ENCODE results near the gene NUDCD3.

The NUDCD3 gene

GRCh38 chr7:44415510-44415909, 74.9 kb downstream of the NUDCD3 start:
- Histone ChIP-seq H3K14ac (ENCODE audit: low read length) (no peak overlapping the region), H3K79me1 (ENCODE audit: low read length) (no peaks in the 10 kb centered on the region), H2AK5ac (ENCODE audit: low read length) (no peak overlapping the region), H3K27me3 (ENCODE audit: insufficient read depth, low read length) (no peaks in the 10 kb centered on the region), H3K36me3 (ENCODE audit: control insufficient read depth in 1 of 2, insufficient read depth in 2 of 2, low read length in 2 of 2) (peaks cover 0 to 5% of the 10 kb centered on the region in 2 experiments), H3K4me3 (ENCODE audit: low read depth, low read length) (no peak overlapping the region), H3K4me1 (ENCODE audit: control insufficient read depth in 1 of 2, insufficient read depth in 2 of 2, low read length in 2 of 2) (no peaks in the 10 kb centered on the region), H4K8ac (ENCODE audit: low read depth, low read length) (no peak overlapping the region), H2BK5ac (ENCODE audit: low read depth, low read length, poor library complexity) (no peak overlapping the region), H4K12ac (ENCODE audit: low read depth, low read length) (no peak overlapping the region), H3K23ac (ENCODE audit: low read length) (no peak overlapping the region), H3K79me2 (ENCODE audit: control insufficient read depth, insufficient read depth, low read length, poor library complexity) (no peaks in the 10 kb centered on the region), H2BK12ac (ENCODE audit: low read length) (no peak overlapping the region), H2AFZ (ENCODE audit: insufficient read depth, low read length, poor library complexity) (no peak overlapping the region), H3K9ac (ENCODE audit: low read length) (no peak overlapping the region), H3K27ac (ENCODE audit: low read depth, low read length) (no peak overlapping the region), H3K9me3 (ENCODE audit: insufficient read depth, low read depth, low read length) (no peaks in the 10 kb centered on the region), H4K91ac (ENCODE audit: low read depth, low read length) (no peak overlapping the region), H3K18ac (ENCODE audit: low read length) (no peak overlapping the region), H3K4ac (ENCODE audit: low read depth, low read length) (no peak overlapping the region), H2BK120ac (ENCODE audit: insufficient read depth, low read length, poor library complexity) (no peak overlapping the region), H3K4me2 (ENCODE audit: low read length) (no peak overlapping the region)
- DNase-seq, result peak; percentile 71 to 77
- no CpG with 5 or more reads among the region's 3 CpGs for WGBS (ENCODE audit: extremely low coverage, insufficient coverage, insufficient read length)

GRCh38 chr7:44415047-44415446, 75.4 kb downstream of the NUDCD3 start:
- Histone ChIP-seq H2AFZ (ENCODE audit: insufficient read depth, low read length, poor library complexity) (no peak overlapping the region), H3K9me3 (ENCODE audit: insufficient read depth, low read depth, low read length) (no peaks in the 10 kb centered on the region), H2BK120ac (ENCODE audit: insufficient read depth, low read length, poor library complexity) (no peak overlapping the region), H3K27me3 (ENCODE audit: insufficient read depth, low read length) (no peaks in the 10 kb centered on the region), H4K8ac (ENCODE audit: low read depth, low read length) (no peak overlapping the region), H3K4ac (ENCODE audit: low read depth, low read length) (no peak overlapping the region), H4K91ac (ENCODE audit: low read depth, low read length) (no peak overlapping the region), H3K79me1 (ENCODE audit: low read length) (no peaks in the 10 kb centered on the region), H3K14ac (ENCODE audit: low read length) (no peak overlapping the region), H3K79me2 (ENCODE audit: control insufficient read depth, insufficient read depth, low read length, poor library complexity) (no peaks in the 10 kb centered on the region), H4K12ac (ENCODE audit: low read depth, low read length) (no peak overlapping the region), H2BK12ac (ENCODE audit: low read length) (no peak overlapping the region), H2AK5ac (ENCODE audit: low read length) (no peak overlapping the region), H3K23ac (ENCODE audit: low read length) (no peak overlapping the region), H3K36me3 (ENCODE audit: control insufficient read depth in 1 of 2, insufficient read depth in 2 of 2, low read length in 2 of 2) (peaks cover 0 to 5% of the 10 kb centered on the region in 2 experiments), H3K4me2 (ENCODE audit: low read length) (no peak overlapping the region), H3K9ac (ENCODE audit: low read length) (no peak overlapping the region), H2BK5ac (ENCODE audit: low read depth, low read length, poor library complexity) (no peak overlapping the region), H3K27ac (ENCODE audit: low read depth, low read length) (no peak overlapping the region), H3K4me3 (ENCODE audit: low read depth, low read length) (no peak overlapping the region), H3K4me1 (ENCODE audit: control insufficient read depth in 1 of 2, insufficient read depth in 2 of 2, low read length in 2 of 2) (no peaks in the 10 kb centered on the region), H3K18ac (ENCODE audit: low read length) (no peak overlapping the region)
- peak; percentile 10 to 71 for DNase-seq
- no CpG with 5 or more reads among the region's 1 CpG for WGBS (ENCODE audit: extremely low coverage, insufficient coverage, insufficient read length)

DNA sequence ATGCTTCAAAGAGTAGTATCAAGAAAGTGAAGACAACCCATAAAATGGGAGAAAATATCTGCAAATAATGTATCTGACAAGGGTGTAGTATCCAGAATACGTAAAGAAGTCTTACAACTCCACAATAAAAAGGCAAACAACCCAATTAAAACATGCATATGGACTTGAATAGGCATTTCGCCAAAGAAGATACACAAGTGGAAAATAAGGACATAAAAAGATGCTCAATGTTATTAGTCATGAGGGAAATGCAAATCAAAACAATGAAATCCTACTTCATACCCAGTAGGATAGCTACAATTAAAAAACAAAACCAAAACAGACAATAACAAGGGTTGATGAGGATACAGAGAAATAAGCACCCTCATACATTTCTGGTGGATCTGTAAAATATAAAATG, 79.2 kb downstream of the NUDCD3 start:
- no peak overlapping the region for H3K4me3 ChIP-seq (ENCODE audit: low read depth, low read length)
- H4K91ac ChIP-seq (ENCODE audit: low read depth, low read length), result no peak overlapping the region
- no peaks in the 10 kb centered on the region for H3K79me2 ChIP-seq (ENCODE audit: control insufficient read depth, insufficient read depth, low read length, poor library complexity)
- no peaks in the 10 kb centered on the region for H3K9me3 ChIP-seq (ENCODE audit: insufficient read depth, low read depth, low read length)
- H2AFZ ChIP-seq (ENCODE audit: insufficient read depth, low read length, poor library complexity), result no peak overlapping the region
- H2AK5ac ChIP-seq (ENCODE audit: low read length), result no peak overlapping the region
- no peak overlapping the region for H2BK5ac ChIP-seq (ENCODE audit: low read depth, low read length, poor library complexity)
- no peak overlapping the region for H3K4me2 ChIP-seq (ENCODE audit: low read length)
- H3K79me1 ChIP-seq (ENCODE audit: low read length), result no peaks in the 10 kb centered on the region
- H4K12ac ChIP-seq (ENCODE audit: low read depth, low read length), result no peak overlapping the region
- H3K27me3 ChIP-seq (ENCODE audit: insufficient read depth, low read length), result no peaks in the 10 kb centered on the region
- no peak overlapping the region for H4K8ac ChIP-seq (ENCODE audit: low read depth, low read length)
- peaks cover 0 to 3% of the 10 kb centered on the region in 2 experiments for H3K4me1 ChIP-seq (ENCODE audit: control insufficient read depth in 1 of 2, insufficient read depth in 2 of 2, low read length in 2 of 2)
- H3K23ac ChIP-seq (ENCODE audit: low read length), result no peak overlapping the region
- peaks cover 0 to 2% of the 10 kb centered on the region in 2 experiments for H3K36me3 ChIP-seq (ENCODE audit: control insufficient read depth in 1 of 2, insufficient read depth in 2 of 2, low read length in 2 of 2)
- H2BK120ac ChIP-seq (ENCODE audit: insufficient read depth, low read length, poor library complexity), result no peak overlapping the region
- no peak overlapping the region for H3K27ac ChIP-seq (ENCODE audit: low read depth, low read length)
- no peak for DNase-seq
- no peak overlapping the region for H3K18ac ChIP-seq (ENCODE audit: low read length)
- no CpG with 5 or more reads among the region's 2 CpGs for WGBS (ENCODE audit: extremely low coverage, insufficient coverage, insufficient read length)
- H3K14ac ChIP-seq (ENCODE audit: low read length), result no peak overlapping the region
- H3K9ac ChIP-seq (ENCODE audit: low read length), result no peak overlapping the region
- no peak overlapping the region for H2BK12ac ChIP-seq (ENCODE audit: low read length)
- H3K4ac ChIP-seq (ENCODE audit: low read depth, low read length), result no peak overlapping the region

- no peak overlapping the region for H4K8ac ChIP-seq (ENCODE audit: low read depth, low read length)
- no peak overlapping the region for H3K9ac ChIP-seq (ENCODE audit: low read length)
- no peaks in the 10 kb centered on the region for H3K9me3 ChIP-seq (ENCODE audit: insufficient read depth, low read depth, low read length)
- H4K12ac ChIP-seq (ENCODE audit: low read depth, low read length), result no peak overlapping the region
- no peak overlapping the region for H2BK120ac ChIP-seq (ENCODE audit: insufficient read depth, low read length, poor library complexity)
- peaks cover 0 to 3% of the 10 kb centered on the region in 2 experiments for H3K4me1 ChIP-seq (ENCODE audit: control insufficient read depth in 1 of 2, insufficient read depth in 2 of 2, low read length in 2 of 2)
- peaks cover 7 to 9% of the 10 kb centered on the region in 2 experiments for H3K36me3 ChIP-seq (ENCODE audit: control insufficient read depth in 1 of 2, insufficient read depth in 2 of 2, low read length in 2 of 2)
- no peak overlapping the region for H4K91ac ChIP-seq (ENCODE audit: low read depth, low read length)
- no peak overlapping the region for H3K18ac ChIP-seq (ENCODE audit: low read length)
- H2BK12ac ChIP-seq (ENCODE audit: low read length), result no peak overlapping the region
- H3K4ac ChIP-seq (ENCODE audit: low read depth, low read length), result no peak overlapping the region
- no peak overlapping the region for H2AFZ ChIP-seq (ENCODE audit: insufficient read depth, low read length, poor library complexity)
- H3K27me3 ChIP-seq (ENCODE audit: insufficient read depth, low read length), result no peaks in the 10 kb centered on the region
- H2AK5ac ChIP-seq (ENCODE audit: low read length), result no peak overlapping the region
- WGBS (ENCODE audit: extremely low coverage, insufficient coverage, insufficient read length), result no CpG with 5 or more reads among the region's 3 CpGs
- no peak overlapping the region for H2BK5ac ChIP-seq (ENCODE audit: low read depth, low read length, poor library complexity)
- H3K14ac ChIP-seq (ENCODE audit: low read length), result no peak overlapping the region
- no peak overlapping the region for H3K4me2 ChIP-seq (ENCODE audit: low read length)
- H3K79me2 ChIP-seq (ENCODE audit: control insufficient read depth, insufficient read depth, low read length, poor library complexity), result no peaks in the 10 kb centered on the region
- peak overlapping the region; percentile 34 for H3K27ac ChIP-seq (ENCODE audit: low read depth, low read length)
- no peak for DNase-seq
- H3K4me3 ChIP-seq (ENCODE audit: low read depth, low read length), result no peak overlapping the region
- H3K23ac ChIP-seq (ENCODE audit: low read length), result no peak overlapping the region
- H3K79me1 ChIP-seq (ENCODE audit: low read length), result no peaks in the 10 kb centered on the region
These were observed 81.9 kb downstream of the NUDCD3 start for GRCh38 chr7:44408596-44408995.
